ENCODE data around the gene GUCY1A2.

The GUCY1A2 gene

DNA sequence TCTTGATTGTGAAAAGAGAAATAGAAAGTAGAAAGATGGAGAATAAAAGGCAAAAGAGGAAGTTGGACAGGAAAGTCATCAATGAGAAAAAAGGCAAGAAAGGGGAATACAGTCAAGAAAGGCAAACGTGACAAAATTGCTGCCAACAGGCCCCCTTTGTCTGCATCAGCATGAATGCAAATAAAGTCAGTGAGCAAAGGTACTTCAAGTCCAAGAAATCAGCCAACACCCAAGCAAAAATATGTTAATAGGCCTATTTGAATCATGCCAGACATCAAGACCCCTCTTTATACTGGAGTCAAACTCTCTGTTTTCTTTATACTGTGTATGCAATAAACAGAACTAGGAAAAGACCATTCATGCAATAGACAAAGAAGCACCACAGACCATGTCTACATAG, 34.3 kb downstream of the GUCY1A2 start:
- no peaks in the 10 kb centered on the region for H3K36me3 ChIP-seq (ENCODE audit: control insufficient read depth, insufficient read depth, low read length)
- peaks cover 3% of the 10 kb centered on the region for H3K4me1 ChIP-seq (ENCODE audit: control insufficient read depth, insufficient read depth, low read length)
- no peaks in the 10 kb centered on the region for H3K9me3 ChIP-seq (ENCODE audit: control insufficient read depth, low read length)
- H3K27me3 ChIP-seq (ENCODE audit: control insufficient read depth, insufficient read depth, low read length, poor library complexity, severe bottlenecking), result no peaks in the 10 kb centered on the region
- no peak overlapping the region for H3K27ac ChIP-seq (ENCODE audit: insufficient read depth, low read depth, low read length, poor library complexity, severe bottlenecking)
- 31 to 37% methylated on average over 1 of the region's 1 CpG for WGBS, 2 experiments
- no peak overlapping the region for H3K4me3 ChIP-seq (ENCODE audit: insufficient read depth, low read depth, low read length)

DNA sequence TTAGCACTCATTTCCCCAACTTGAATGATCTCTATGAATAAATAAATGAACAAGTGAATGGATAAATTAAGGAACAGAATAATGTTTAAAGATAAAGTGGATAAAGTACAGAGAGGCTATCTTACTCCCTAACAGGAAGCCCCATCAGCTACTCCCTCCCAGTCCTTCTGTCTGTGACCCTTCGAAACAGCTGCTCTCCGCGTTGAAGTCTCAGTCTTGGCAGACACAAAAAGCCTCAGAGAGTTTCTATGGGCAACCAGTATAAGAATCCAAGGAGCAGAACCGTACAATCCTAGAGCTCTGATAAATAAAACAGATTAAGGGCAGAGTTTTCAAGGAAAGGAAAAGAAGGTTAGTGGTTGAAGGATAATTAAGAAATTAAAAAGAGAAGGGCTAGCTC, 35.0 kb downstream of the GUCY1A2 start:
- no peak overlapping the region for H3K4me3 ChIP-seq (ENCODE audit: insufficient read depth, low read depth, low read length)

DNA sequence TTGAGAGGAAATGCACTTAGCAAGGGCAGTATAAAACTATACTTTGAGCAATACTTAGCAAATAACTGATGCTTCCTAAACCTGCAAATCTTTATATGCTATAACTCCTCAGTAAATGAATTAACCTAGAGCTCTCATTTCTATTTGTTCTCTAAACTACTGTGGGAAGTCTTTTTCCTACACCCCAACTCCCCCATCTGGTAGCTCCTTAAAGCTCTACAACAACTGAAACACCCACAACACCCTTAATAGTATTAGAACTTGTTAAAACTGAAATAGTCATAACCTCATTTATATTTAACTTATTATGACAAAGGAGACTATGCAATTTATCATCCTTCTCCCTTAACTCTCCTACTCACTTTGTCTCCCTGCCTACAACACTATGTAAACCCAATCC, 43.4 kb downstream of the GUCY1A2 start:
- no peak overlapping the region for H3K4me3 ChIP-seq (ENCODE audit: insufficient read depth, low read depth, low read length)
- no peaks in the 10 kb centered on the region for H3K36me3 ChIP-seq (ENCODE audit: control insufficient read depth, insufficient read depth, low read length)
- H3K4me1 ChIP-seq (ENCODE audit: control insufficient read depth, insufficient read depth, low read length), result peaks cover 1% of the 10 kb centered on the region
- no peaks in the 10 kb centered on the region for H3K27me3 ChIP-seq (ENCODE audit: control insufficient read depth, insufficient read depth, low read length, poor library complexity, severe bottlenecking)
- no peaks in the 10 kb centered on the region for H3K9me3 ChIP-seq (ENCODE audit: control insufficient read depth, low read length)
- H3K27ac ChIP-seq (ENCODE audit: insufficient read depth, low read depth, low read length, poor library complexity, severe bottlenecking), result no peak overlapping the region

More for the DNA sequence above, 35.0 kb downstream of the GUCY1A2 start:
- Histone ChIP-seq H3K4me1 (ENCODE audit: control insufficient read depth, insufficient read depth, low read length) (no peaks in the 10 kb centered on the region), H3K36me3 (ENCODE audit: control insufficient read depth, insufficient read depth, low read length) (no peaks in the 10 kb centered on the region), H3K27me3 (ENCODE audit: control insufficient read depth, insufficient read depth, low read length, poor library complexity, severe bottlenecking) (no peaks in the 10 kb centered on the region), H3K9me3 (ENCODE audit: control insufficient read depth, low read length) (no peaks in the 10 kb centered on the region), H3K27ac (ENCODE audit: insufficient read depth, low read depth, low read length, poor library complexity, severe bottlenecking) (no peak overlapping the region)
- 69 to 77% methylated on average over 4 of the region's 4 CpGs for WGBS, 2 experiments

DNA sequence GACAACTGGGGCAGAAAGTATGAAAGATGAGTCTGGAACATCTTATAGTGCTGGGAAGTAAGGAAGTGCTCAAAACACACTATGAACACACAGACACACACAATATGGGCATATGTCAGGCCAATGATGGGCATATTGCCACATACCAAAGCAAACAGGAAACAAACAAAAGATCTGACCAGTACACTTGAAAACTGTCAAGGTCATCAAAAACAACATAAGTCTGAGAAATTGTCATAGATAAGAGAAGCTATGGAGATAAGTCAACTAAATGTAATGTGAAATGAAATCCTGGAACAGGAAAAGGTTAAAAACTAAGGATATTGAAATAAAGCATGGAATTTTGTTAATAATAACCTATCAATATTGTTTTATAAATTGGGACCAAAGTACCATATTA, 46.4 kb downstream of the GUCY1A2 start:
- peaks cover 4% of the 10 kb centered on the region for H3K4me1 ChIP-seq (ENCODE audit: control insufficient read depth, insufficient read depth, low read length)
- H3K27me3 ChIP-seq (ENCODE audit: control insufficient read depth, insufficient read depth, low read length, poor library complexity, severe bottlenecking), result no peaks in the 10 kb centered on the region
- no peaks in the 10 kb centered on the region for H3K9me3 ChIP-seq (ENCODE audit: control insufficient read depth, low read length)
- no peak overlapping the region for H3K27ac ChIP-seq (ENCODE audit: insufficient read depth, low read depth, low read length, poor library complexity, severe bottlenecking)
- no peak overlapping the region for H3K4me3 ChIP-seq (ENCODE audit: insufficient read depth, low read depth, low read length)
- no peaks in the 10 kb centered on the region for H3K36me3 ChIP-seq (ENCODE audit: control insufficient read depth, insufficient read depth, low read length)

GRCh38 chr11:106969644-106970355, 48.5 kb downstream of the GUCY1A2 start:
- Histone ChIP-seq H3K27me3 (ENCODE audit: control insufficient read depth, insufficient read depth, low read length, poor library complexity, severe bottlenecking) (no peaks in the 10 kb centered on the region), H3K36me3 (ENCODE audit: control insufficient read depth, insufficient read depth, low read length) (no peaks in the 10 kb centered on the region), H3K4me1 (ENCODE audit: control insufficient read depth, insufficient read depth, low read length) (peaks cover 4% of the 10 kb centered on the region), H3K4me3 (ENCODE audit: insufficient read depth, low read depth, low read length) (no peak overlapping the region), H3K27ac (ENCODE audit: insufficient read depth, low read depth, low read length, poor library complexity, severe bottlenecking) (no peak overlapping the region), H3K9me3 (ENCODE audit: control insufficient read depth, low read length) (no peaks in the 10 kb centered on the region)
- WGBS, 2 experiments, result 74 to 83% methylated on average over 1 of the region's 1 CpG

DNA sequence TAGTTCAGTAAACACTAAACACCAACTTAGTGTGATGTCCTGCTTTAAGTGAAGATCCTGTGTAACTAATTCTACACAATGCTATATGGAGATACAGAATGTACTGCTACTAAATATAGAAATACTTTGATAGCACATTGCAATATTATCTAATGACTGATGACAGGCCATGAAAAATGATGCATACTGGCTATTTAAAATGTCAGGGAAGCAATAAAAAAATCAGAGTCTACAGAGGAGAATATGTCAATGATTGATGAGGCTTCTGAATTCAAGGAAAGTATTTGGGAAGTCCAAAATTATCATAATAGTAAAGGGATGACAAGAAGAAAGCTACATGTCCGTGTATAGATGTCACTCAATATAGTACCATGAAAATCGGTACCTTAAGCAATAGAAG, 55.3 kb downstream of the GUCY1A2 start:
- H3K36me3 ChIP-seq (ENCODE audit: control insufficient read depth, insufficient read depth, low read length), result no peaks in the 10 kb centered on the region
- H3K9me3 ChIP-seq (ENCODE audit: control insufficient read depth, low read length), result no peaks in the 10 kb centered on the region
- no peak overlapping the region for H3K27ac ChIP-seq (ENCODE audit: insufficient read depth, low read depth, low read length, poor library complexity, severe bottlenecking)
- WGBS, 2 experiments, result 91 to 100% methylated on average over 2 of the region's 2 CpGs
- H3K4me1 ChIP-seq (ENCODE audit: control insufficient read depth, insufficient read depth, low read length), result peaks cover 24% of the 10 kb centered on the region
- H3K27me3 ChIP-seq (ENCODE audit: control insufficient read depth, insufficient read depth, low read length, poor library complexity, severe bottlenecking), result no peaks in the 10 kb centered on the region
- H3K4me3 ChIP-seq (ENCODE audit: insufficient read depth, low read depth, low read length), result no peak overlapping the region

DNA sequence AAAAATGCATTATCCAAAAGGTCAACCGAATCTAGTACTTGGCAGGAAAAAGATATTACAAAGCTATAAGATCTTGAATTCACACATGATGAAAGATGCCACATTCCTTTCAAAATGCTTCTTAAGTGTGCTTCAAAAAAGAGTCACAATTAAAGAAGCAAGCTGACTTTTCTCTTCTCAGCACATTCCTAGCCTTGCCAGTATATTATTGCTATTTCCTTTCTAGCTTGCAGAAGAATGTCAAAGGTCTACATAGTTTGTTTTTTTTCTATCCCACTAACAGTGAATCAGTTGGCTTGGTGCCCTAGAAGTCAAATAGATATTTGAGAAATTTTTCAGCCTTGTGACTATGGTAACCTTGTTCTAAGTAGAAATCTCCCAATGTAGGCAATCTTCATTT, 56.8 kb downstream of the GUCY1A2 start:
- H3K9me3 ChIP-seq (ENCODE audit: control insufficient read depth, low read length), result no peaks in the 10 kb centered on the region
- 82 to 96% methylated on average over 1 of the region's 1 CpG for WGBS, 2 experiments
- H3K27ac ChIP-seq (ENCODE audit: insufficient read depth, low read depth, low read length, poor library complexity, severe bottlenecking), result no peak overlapping the region
- no peaks in the 10 kb centered on the region for H3K27me3 ChIP-seq (ENCODE audit: control insufficient read depth, insufficient read depth, low read length, poor library complexity, severe bottlenecking)
- no peaks in the 10 kb centered on the region for H3K36me3 ChIP-seq (ENCODE audit: control insufficient read depth, insufficient read depth, low read length)
- no peak overlapping the region for H3K4me3 ChIP-seq (ENCODE audit: insufficient read depth, low read depth, low read length)
- peaks cover 24% of the 10 kb centered on the region for H3K4me1 ChIP-seq (ENCODE audit: control insufficient read depth, insufficient read depth, low read length)

GRCh38 chr11:106961048-106961447, 57.2 kb downstream of the GUCY1A2 start:
- Histone ChIP-seq H3K27ac (ENCODE audit: insufficient read depth, low read depth, low read length, poor library complexity, severe bottlenecking) (no peak overlapping the region), H3K9me3 (ENCODE audit: control insufficient read depth, low read length) (no peaks in the 10 kb centered on the region), H3K27me3 (ENCODE audit: control insufficient read depth, insufficient read depth, low read length, poor library complexity, severe bottlenecking) (no peaks in the 10 kb centered on the region), H3K4me3 (ENCODE audit: insufficient read depth, low read depth, low read length) (no peak overlapping the region), H3K4me1 (ENCODE audit: control insufficient read depth, insufficient read depth, low read length) (peaks cover 24% of the 10 kb centered on the region), H3K36me3 (ENCODE audit: control insufficient read depth, insufficient read depth, low read length) (no peaks in the 10 kb centered on the region)
- 25% methylated on average over 1 of the region's 1 CpG; no CpG with 5 or more reads in 1 of the 2 experiments for WGBS, 2 experiments

DNA sequence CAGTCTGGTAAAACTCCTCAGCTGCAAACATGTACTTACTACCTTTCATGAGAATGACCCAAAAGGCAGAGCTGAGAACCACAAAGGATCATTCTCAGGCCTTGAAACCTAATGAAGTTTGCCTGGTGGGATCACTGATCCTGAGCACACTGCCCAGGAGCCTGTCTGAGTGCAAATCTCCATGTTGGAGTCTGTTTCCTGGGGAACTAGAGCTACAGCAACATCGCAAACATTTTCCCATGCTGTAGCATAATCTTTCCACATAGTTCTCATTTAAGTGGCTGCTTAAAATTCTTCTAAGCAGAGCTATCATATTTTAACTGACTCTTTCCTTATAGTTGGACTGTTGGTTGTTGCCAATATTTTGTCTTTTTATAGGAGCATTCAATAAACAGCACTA, 58.5 kb downstream of the GUCY1A2 start:
- Histone ChIP-seq H3K9me3 (ENCODE audit: control insufficient read depth, low read length) (no peaks in the 10 kb centered on the region), H3K36me3 (ENCODE audit: control insufficient read depth, insufficient read depth, low read length) (no peaks in the 10 kb centered on the region), H3K4me3 (ENCODE audit: insufficient read depth, low read depth, low read length) (no peak overlapping the region), H3K27me3 (ENCODE audit: control insufficient read depth, insufficient read depth, low read length, poor library complexity, severe bottlenecking) (no peaks in the 10 kb centered on the region), H3K27ac (ENCODE audit: insufficient read depth, low read depth, low read length, poor library complexity, severe bottlenecking) (peak overlapping the region; percentile 82), H3K4me1 (ENCODE audit: control insufficient read depth, insufficient read depth, low read length) (peaks cover 24% of the 10 kb centered on the region)
- 57 to 89% methylated on average over 1 of the region's 1 CpG for WGBS, 2 experiments

GRCh38 chr11:106959386-106959785, 58.9 kb downstream of the GUCY1A2 start:
- 68 to 73% methylated on average over 2 of the region's 3 CpGs for WGBS, 2 experiments
- Histone ChIP-seq H3K4me1 (ENCODE audit: control insufficient read depth, insufficient read depth, low read length) (peaks cover 24% of the 10 kb centered on the region), H3K27me3 (ENCODE audit: control insufficient read depth, insufficient read depth, low read length, poor library complexity, severe bottlenecking) (no peaks in the 10 kb centered on the region), H3K4me3 (ENCODE audit: insufficient read depth, low read depth, low read length) (no peak overlapping the region), H3K27ac (ENCODE audit: insufficient read depth, low read depth, low read length, poor library complexity, severe bottlenecking) (peak overlapping the region; percentile 82), H3K36me3 (ENCODE audit: control insufficient read depth, insufficient read depth, low read length) (no peaks in the 10 kb centered on the region), H3K9me3 (ENCODE audit: control insufficient read depth, low read length) (no peaks in the 10 kb centered on the region)
